ENCODE data around the gene FSD1. TPM values are rescaled to one million over a fixed set of nuclear protein-coding genes. Genes with fewer than 3 reads are reported as not detected.

Gene FSD1
- total RNA-seq, 1 experiment from 2014 or later = not detected

DNA sequence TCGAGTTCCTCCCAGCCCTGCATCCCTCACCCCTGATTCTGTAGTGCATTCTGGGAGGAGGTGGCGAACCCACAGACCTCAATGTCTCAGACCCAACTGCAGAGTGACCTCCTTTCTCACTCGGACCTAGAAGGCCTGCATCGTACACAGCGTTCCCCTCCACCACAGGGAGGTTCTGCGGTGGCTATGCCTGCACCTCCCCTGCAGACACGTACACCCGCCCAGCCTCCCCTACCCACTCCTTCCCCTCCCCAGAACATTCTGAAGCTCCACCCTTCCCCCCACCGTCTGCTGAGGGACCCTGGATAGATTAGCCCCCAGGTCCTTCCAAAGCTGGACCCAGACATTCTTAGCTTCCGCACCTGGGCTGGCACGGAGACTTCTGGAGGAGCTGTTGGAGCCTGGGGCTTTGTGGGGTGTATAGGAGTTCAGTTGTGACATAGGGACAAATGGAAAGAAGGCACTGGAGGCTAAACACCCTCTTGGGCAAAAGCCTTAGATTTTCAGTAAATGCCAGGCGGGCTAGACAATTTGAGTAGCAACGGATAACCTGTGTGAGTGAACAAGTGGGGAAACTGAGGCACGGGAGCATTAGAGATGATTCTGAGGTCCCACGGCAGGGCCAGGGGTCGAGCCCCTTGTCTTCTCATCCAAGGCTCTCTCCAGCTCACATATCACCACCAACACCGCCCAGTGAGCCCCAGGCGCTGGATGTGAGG, 420 bp upstream of the FSD1 start:
- DNase-seq = no peak
- POLR2A ChIA-PET (ENCODE audit: unreplicated experiment) = no interaction called here
- BruUV-seq (replicated peaks) = no TSS peak
- H3K4me1 ChIP-seq (replicated peaks; ENCODE audit: insufficient read depth) = no peaks in the 10 kb centered on the region
- no peak overlapping the region for H3K27ac ChIP-seq
- no peaks in the 10 kb centered on the region for H3K9me2 ChIP-seq (ENCODE audit: insufficient read depth)
- CTCF ChIA-PET = no interaction called here
- TF ChIP-seq EZH2 (IDR thresholded peaks at IDR 0.05; ENCODE audit: low read depth) = no peak
- TF ChIP-seq, protein P1, sequence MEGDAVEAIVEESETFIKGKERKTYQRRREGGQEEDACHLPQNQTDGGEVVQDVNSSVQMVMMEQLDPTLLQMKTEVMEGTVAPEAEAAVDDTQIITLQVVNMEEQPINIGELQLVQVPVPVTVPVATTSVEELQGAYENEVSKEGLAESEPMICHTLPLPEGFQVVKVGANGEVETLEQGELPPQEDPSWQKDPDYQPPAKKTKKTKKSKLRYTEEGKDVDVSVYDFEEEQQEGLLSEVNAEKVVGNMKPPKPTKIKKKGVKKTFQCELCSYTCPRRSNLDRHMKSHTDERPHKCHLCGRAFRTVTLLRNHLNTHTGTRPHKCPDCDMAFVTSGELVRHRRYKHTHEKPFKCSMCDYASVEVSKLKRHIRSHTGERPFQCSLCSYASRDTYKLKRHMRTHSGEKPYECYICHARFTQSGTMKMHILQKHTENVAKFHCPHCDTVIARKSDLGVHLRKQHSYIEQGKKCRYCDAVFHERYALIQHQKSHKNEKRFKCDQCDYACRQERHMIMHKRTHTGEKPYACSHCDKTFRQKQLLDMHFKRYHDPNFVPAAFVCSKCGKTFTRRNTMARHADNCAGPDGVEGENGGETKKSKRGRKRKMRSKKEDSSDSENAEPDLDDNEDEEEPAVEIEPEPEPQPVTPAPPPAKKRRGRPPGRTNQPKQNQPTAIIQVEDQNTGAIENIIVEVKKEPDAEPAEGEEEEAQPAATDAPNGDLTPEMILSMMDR (conservative IDR thresholded peaks at IDR 0.05) = no peak
- intact Hi-C loops (cut with micrococcal nuclease; ENCODE audit: unreplicated experiment) = no loop called here
- no peaks in the 10 kb centered on the region for H3K9me3 ChIP-seq (ENCODE audit: insufficient read depth, low read depth)
- no peaks in the 10 kb centered on the region for H4K20me1 ChIP-seq (ENCODE audit: insufficient read depth)
- H3K36me3 ChIP-seq (ENCODE audit: low read depth) = no peaks in the 10 kb centered on the region
- H3F3A ChIP-seq (ENCODE audit: insufficient read depth, low read depth) = peaks cover under 1% of the 10 kb centered on the region; the same call in 1 of the 2 replicates
- no peak overlapping the region for H2AFZ ChIP-seq
- H3K4me2 ChIP-seq = no peak overlapping the region
- H3K4me3 ChIP-seq = no peak overlapping the region
- no peaks in the 10 kb centered on the region for H3K27me3 ChIP-seq (ENCODE audit: insufficient read depth, low read depth)
- no peaks in the 10 kb centered on the region for H3K79me2 ChIP-seq (ENCODE audit: low read depth)

DNA sequence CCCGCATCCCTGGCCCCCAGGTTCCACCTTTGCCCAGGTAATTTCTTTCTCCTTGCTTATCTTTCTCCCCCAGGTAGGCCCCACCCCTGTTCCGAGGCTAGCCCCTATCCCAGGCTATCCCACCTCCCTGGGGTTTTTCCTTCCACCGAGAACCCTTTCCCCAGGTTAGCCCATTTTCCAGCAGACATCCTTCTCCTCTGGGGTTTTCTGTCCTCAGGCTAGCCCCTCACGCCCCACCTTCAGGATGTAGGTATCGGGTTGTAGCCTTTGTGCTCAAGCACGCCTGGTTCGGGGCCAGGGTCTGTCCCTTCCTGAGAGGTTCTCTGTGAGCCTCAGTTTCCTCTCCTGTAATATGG, 837 bp downstream of the FSD1 start:
- peaks cover 6% of the 10 kb centered on the region; the same call in 1 of the 2 replicates for H3F3A ChIP-seq (ENCODE audit: insufficient read depth, low read depth)
- no peaks in the 10 kb centered on the region for H3K36me3 ChIP-seq (ENCODE audit: low read depth)
- intact Hi-C loops (cut with micrococcal nuclease; ENCODE audit: unreplicated experiment) = no loop called here
- ChIA-PET POLR2A (ENCODE audit: unreplicated experiment) (interaction anchor here (0.6 kb wide), 1 partner anchor 334 kb away, joined by 7 read pairs; the partner anchor contains the start of gene DAPK3), CTCF (no interaction called here)
- no peaks in the 10 kb centered on the region for H3K79me2 ChIP-seq (ENCODE audit: low read depth)
- no peaks in the 10 kb centered on the region for H3K4me1 ChIP-seq (replicated peaks; ENCODE audit: insufficient read depth)
- H4K20me1 ChIP-seq (ENCODE audit: insufficient read depth) = no peaks in the 10 kb centered on the region
- H3K4me2 ChIP-seq = no peak overlapping the region
- no peaks in the 10 kb centered on the region for H3K9me3 ChIP-seq (ENCODE audit: insufficient read depth, low read depth)
- H3K9me2 ChIP-seq (ENCODE audit: insufficient read depth) = no peaks in the 10 kb centered on the region
- H3K4me3 ChIP-seq = no peak overlapping the region
- H2AFZ ChIP-seq = no peak overlapping the region
- no peaks in the 10 kb centered on the region for H3K27me3 ChIP-seq (ENCODE audit: insufficient read depth, low read depth)
- TF ChIP-seq, protein P1 (conservative IDR thresholded peaks at IDR 0.05) = no peak
- TF ChIP-seq EZH2 (IDR thresholded peaks at IDR 0.05; ENCODE audit: low read depth) = no peak
- H3K27ac ChIP-seq = no peak overlapping the region
- DNase-seq = no peak
- no TSS peak for BruUV-seq (replicated peaks)

- Histone ChIP-seq H3K4me2 (no peak overlapping the region), H3K36me3 (ENCODE audit: low read depth) (no peaks in the 10 kb centered on the region), H3K27me3 (ENCODE audit: insufficient read depth, low read depth) (no peaks in the 10 kb centered on the region), H3K9me3 (ENCODE audit: insufficient read depth, low read depth) (no peaks in the 10 kb centered on the region), H4K20me1 (ENCODE audit: insufficient read depth) (no peaks in the 10 kb centered on the region), H2AFZ (no peak overlapping the region), H3K4me1 (replicated peaks; ENCODE audit: insufficient read depth) (no peaks in the 10 kb centered on the region), H3K9me2 (ENCODE audit: insufficient read depth) (no peaks in the 10 kb centered on the region), H3K4me3 (no peak overlapping the region), H3K79me2 (ENCODE audit: low read depth) (no peaks in the 10 kb centered on the region), H3K27ac (no peak overlapping the region), H3F3A (ENCODE audit: insufficient read depth, low read depth) (peaks cover 6% of the 10 kb centered on the region; the same call in 1 of the 2 replicates)
- ChIA-PET POLR2A (ENCODE audit: unreplicated experiment) (interaction anchor here (0.6 kb wide), 1 partner anchor 334 kb away, joined by 7 read pairs; the partner anchor contains the start of gene DAPK3), CTCF (no interaction called here)
- TF ChIP-seq, protein P1 (conservative IDR thresholded peaks at IDR 0.05) = no peak
- TF ChIP-seq EZH2 (IDR thresholded peaks at IDR 0.05; ENCODE audit: low read depth) = no peak
- no TSS peak for BruUV-seq (replicated peaks)
- intact Hi-C loops (cut with micrococcal nuclease; ENCODE audit: unreplicated experiment) = no loop called here
- no peak for DNase-seq
These were observed 1.3 kb downstream of the FSD1 start for GRCh38 chr19:4305659-4306058.

All from PC-9 (cell line).